ENCODE measurements around the gene CD55.

- TF ChIP-seq GATA2 (IDR thresholded peaks at IDR 0.05; ENCODE audit: low read depth, low read length) (no peak), GATA3 (IDR thresholded peaks at IDR 0.05; ENCODE audit: low read depth, low read length) (no peak)
Measured at GRCh38 chr1:207302618-207303393, 18.7 kb upstream of the CD55 start.

Measured in SH-SY5Y (cell line).